Measurements from ENCODE around the gene TAF11L6.
"Not testable (repeated sequence)": the region's sequence is repeated elsewhere in the genome, so short reads cannot be mapped to it uniquely, and the experiment has no call there.

GRCh38 chr5:17526504-17526903 is 2.0 kb upstream of the TAF11L6 start:
- not testable (repeated sequence) for TF ChIP-seq ELF1 (IDR thresholded peaks at IDR 0.05; ENCODE audit: borderline replicate concordance, low read depth); RAD21 (IDR thresholded peaks at IDR 0.05; ENCODE audit: low read depth); FOSL1 (IDR thresholded peaks at IDR 0.05; ENCODE audit: low read depth)
- TF ChIP-seq, protein P1, sequence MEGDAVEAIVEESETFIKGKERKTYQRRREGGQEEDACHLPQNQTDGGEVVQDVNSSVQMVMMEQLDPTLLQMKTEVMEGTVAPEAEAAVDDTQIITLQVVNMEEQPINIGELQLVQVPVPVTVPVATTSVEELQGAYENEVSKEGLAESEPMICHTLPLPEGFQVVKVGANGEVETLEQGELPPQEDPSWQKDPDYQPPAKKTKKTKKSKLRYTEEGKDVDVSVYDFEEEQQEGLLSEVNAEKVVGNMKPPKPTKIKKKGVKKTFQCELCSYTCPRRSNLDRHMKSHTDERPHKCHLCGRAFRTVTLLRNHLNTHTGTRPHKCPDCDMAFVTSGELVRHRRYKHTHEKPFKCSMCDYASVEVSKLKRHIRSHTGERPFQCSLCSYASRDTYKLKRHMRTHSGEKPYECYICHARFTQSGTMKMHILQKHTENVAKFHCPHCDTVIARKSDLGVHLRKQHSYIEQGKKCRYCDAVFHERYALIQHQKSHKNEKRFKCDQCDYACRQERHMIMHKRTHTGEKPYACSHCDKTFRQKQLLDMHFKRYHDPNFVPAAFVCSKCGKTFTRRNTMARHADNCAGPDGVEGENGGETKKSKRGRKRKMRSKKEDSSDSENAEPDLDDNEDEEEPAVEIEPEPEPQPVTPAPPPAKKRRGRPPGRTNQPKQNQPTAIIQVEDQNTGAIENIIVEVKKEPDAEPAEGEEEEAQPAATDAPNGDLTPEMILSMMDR (IDR thresholded peaks at IDR 0.05 in 2 of 3, conservative IDR thresholded peaks at IDR 0.05 in 1 of 3; ENCODE audit: borderline replicate concordance in 1 of 3, insufficient read depth in 1 of 3, low read depth in 2 of 3, low read length in 2 of 3), result not testable (repeated sequence)

Measured in HCT116 (cell line).